A673 (cell line): Measurements from ENCODE around the gene GRM5.

Experiments
- EZH2 ChIP-seq: fragments of 200-600 bp; sonication (generic); IDR thresholded peaks from 2 replicates; pipeline ENCODE4 v1.6.1; 2017; ENCODE audit warnings: borderline replicate concordance, low read depth, mild to moderate bottlenecking, mixed read lengths, antibody characterized with exemption, low read length; ENCODE audit not compliant: poor library complexity, severe bottlenecking
- TF ChIP-seq, protein P1 (sequence below): fragments of 300-800, 200-600 bp; sonication (generic); conservative IDR thresholded peaks from 2 replicates; pipeline ENCODE4 v1.5.1; 2017; ENCODE audit warnings: low read depth, mild to moderate bottlenecking, antibody characterized with exemption, low read length, moderate library complexity, mixed read lengths

DNA sequence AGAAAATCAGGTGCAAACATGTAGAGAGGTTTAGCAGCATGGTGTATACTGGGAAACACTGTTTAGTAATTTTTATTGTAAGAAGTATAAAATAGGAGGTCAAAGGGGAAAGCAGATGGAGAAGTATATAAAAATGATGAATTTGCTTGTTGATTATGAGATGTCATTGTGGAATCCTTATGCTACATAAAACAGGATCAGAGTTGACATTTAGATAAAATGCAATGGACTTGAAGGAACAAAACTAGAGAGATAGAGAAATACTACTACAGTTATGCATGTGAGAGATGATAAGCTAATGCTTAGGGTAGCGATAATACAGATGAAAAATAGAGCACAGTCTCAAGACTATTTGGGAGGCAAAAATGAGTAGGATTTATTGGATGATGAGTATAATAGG is 536.4 kb downstream of the GRM5 start:
- TF ChIP-seq, protein P1, sequence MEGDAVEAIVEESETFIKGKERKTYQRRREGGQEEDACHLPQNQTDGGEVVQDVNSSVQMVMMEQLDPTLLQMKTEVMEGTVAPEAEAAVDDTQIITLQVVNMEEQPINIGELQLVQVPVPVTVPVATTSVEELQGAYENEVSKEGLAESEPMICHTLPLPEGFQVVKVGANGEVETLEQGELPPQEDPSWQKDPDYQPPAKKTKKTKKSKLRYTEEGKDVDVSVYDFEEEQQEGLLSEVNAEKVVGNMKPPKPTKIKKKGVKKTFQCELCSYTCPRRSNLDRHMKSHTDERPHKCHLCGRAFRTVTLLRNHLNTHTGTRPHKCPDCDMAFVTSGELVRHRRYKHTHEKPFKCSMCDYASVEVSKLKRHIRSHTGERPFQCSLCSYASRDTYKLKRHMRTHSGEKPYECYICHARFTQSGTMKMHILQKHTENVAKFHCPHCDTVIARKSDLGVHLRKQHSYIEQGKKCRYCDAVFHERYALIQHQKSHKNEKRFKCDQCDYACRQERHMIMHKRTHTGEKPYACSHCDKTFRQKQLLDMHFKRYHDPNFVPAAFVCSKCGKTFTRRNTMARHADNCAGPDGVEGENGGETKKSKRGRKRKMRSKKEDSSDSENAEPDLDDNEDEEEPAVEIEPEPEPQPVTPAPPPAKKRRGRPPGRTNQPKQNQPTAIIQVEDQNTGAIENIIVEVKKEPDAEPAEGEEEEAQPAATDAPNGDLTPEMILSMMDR, result no peak
- no peak for TF ChIP-seq EZH2
